ENCODE results near the gene JAG1.

The JAG1 gene

GRCh38 chr20:10671221-10671918 is 2.4 kb downstream of the JAG1 start (continued):
- TF ChIP-seq KLF9 (tag by site-specific recombination; IDR thresholded peaks at IDR 0.05; ENCODE audit: low read depth) (peak; percentile 82), ZNF692 (tag by site-specific recombination; IDR thresholded peaks at IDR 0.05) (no peak), ZNF629 (tag by site-specific recombination; IDR thresholded peaks at IDR 0.05) (no peak), FEZF1 (tag by site-specific recombination; IDR thresholded peaks at IDR 0.05) (no peak), ZNF311 (tag by site-specific recombination; IDR thresholded peaks at IDR 0.05; ENCODE audit: borderline replicate concordance) (no peak), HIC1 (tag by site-specific recombination; IDR thresholded peaks at IDR 0.05) (peak; percentile 44; the same call in 1 of the 2 replicates), ZNF184 (tag by site-specific recombination; IDR thresholded peaks at IDR 0.05) (no peak), TSHZ1 (tag by site-specific recombination; IDR thresholded peaks at IDR 0.05; ENCODE audit: borderline replicate concordance) (peak; percentile 9; the same call in 1 of the 2 replicates), ZNF366 (tag by site-specific recombination; conservative IDR thresholded peaks at IDR 0.05) (0 out of 2 replicates have a peak, but pooled peaks have one; percentile 37), ZBTB20 (tag by site-specific recombination; IDR thresholded peaks at IDR 0.05) (peak; percentile 70; the same call in 1 of the 2 replicates), SP3 (tag by site-specific recombination; IDR thresholded peaks at IDR 0.05) (peak; percentile 77; the same call in 1 of the 2 replicates), KLF17 (tag by site-specific recombination; IDR thresholded peaks at IDR 0.05) (peak; percentile 68), ZNF223 (tag by site-specific recombination; IDR thresholded peaks at IDR 0.05) (no peak), ZNF600 (tag by site-specific recombination; IDR thresholded peaks at IDR 0.05) (peak; percentile 24; the same call in 1 of the 2 replicates), KLF10 (tag by site-specific recombination; IDR thresholded peaks at IDR 0.05) (peak; percentile 72), HOXC10 (CRISPR knock-in tag; IDR thresholded peaks at IDR 0.05) (no peak), EGR2 (tag by site-specific recombination; IDR thresholded peaks at IDR 0.05; ENCODE audit: low read depth) (no peak; the same call in 1 of the 2 replicates), SP7 (tag by site-specific recombination; IDR thresholded peaks at IDR 0.05) (peak; percentile 39; the same call in 1 of the 2 replicates), GLIS1 (tag by site-specific recombination; IDR thresholded peaks at IDR 0.05) (peak; percentile 89), ZNF146 (tag by site-specific recombination; IDR thresholded peaks at IDR 0.05) (no peak), ATF2 (tag by site-specific recombination; IDR thresholded peaks at IDR 0.05; ENCODE audit: low read depth) (no peak), GLIS2 (tag by site-specific recombination; IDR thresholded peaks at IDR 0.05) (peak; percentile 80)

Data from HEK293 (cell line).